ENCODE data around the gene C10orf105. TPM values are rescaled to one million over a fixed set of nuclear protein-coding genes. Genes with fewer than 3 reads are reported as not detected.

Gene C10orf105
- total and polyA plus RNA-seq, 2 donors from 2014 or later = 0.35 TPM; not detected in 1

DNA sequence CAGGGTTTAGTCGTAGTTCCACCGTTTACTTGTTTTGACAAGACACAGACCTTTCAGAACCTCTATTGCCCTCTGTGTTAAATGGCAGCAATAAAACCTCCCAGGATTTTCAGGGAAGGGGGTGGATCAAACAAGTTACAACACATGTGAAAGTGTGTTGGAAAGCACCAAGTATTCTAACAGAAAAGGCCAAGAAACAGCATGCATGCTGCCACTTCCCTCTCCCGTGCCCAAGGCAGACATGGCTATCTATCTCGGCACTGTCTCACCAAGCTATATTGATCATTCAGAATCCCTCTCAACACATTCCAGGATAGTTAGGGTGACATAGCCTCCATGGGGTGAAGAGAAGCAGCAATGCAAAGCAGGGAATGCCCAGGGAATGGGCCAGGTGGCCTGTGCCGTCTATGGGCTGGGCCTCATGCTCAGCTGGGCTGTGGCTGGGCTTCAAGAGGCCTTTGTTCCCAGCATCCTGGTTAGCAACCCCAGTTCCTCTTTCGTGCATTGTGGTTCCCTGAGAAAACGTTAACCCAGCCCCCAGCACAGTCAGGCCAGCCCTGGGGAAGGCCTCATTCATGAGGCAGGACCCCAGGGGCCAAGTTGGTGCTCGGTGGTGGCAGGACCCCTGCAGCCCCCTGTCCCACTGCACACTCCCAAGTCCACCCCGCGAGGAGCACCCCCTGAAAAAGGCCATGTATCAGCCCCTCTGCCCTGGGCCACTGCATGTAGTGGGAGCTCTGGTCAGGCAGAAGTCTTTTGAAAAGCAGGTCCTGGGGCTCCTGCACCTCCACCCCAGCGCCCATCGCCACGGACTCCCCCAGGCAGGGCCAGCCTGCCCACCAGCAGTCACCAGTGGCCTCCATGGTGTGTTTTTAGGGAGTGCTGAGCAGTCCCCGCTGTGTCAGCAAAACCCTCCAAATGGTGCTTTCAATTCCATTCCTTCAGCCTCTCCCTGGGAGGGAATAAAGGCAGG, 28.3 kb upstream of the C10orf105 start:
- intact Hi-C loops (cut with DNase I) = no loop called here
- TF ChIP-seq CTCF (IDR thresholded peaks at IDR 0.05; ENCODE audit: borderline replicate concordance, extremely low read depth, insufficient read depth) = no peak
- FAIRE-seq (no peak), DNase-seq (no peak)
- peaks cover 0 to under 1% (median 0%) of the 10 kb centered on the region in 3 donors for H3K9me3 ChIP-seq (ENCODE audit: control insufficient read depth in 2 of 3, insufficient read depth in 1 of 3, low read length in 3 of 3)
- no peak overlapping the region for H3K4me3 ChIP-seq (ENCODE audit: low read length in 3 of 3)
- H3K4me1 ChIP-seq (ENCODE audit: control insufficient read depth in 2 of 3, insufficient read depth in 2 of 3, low read depth in 1 of 3, low read length in 3 of 3) = peaks cover 0 to 30% (median 10%) of the 10 kb centered on the region in 3 donors
- H3K27me3 ChIP-seq (ENCODE audit: control insufficient read depth, insufficient read depth, low read length) = no peaks in the 10 kb centered on the region
- peak overlapping the region; percentile 24 to 48 for H3K27ac ChIP-seq (ENCODE audit: low read depth in 2 of 2, low read length in 2 of 2)
- H3K9ac ChIP-seq (ENCODE audit: low read length in 3 of 3) = peak overlapping the region in 1 of 3 donors; percentile 28
- peaks cover 0 to 7% (median 0%) of the 10 kb centered on the region in 3 donors for H3K36me3 ChIP-seq (ENCODE audit: control insufficient read depth in 2 of 3, insufficient read depth in 3 of 3, low read length in 3 of 3)

GRCh38 chr10:71747039-71747531, 27.5 kb upstream of the C10orf105 start:
- DNase-seq (peak in 1 of 5 donors; percentile 64), FAIRE-seq (no peak)
- peak overlapping the region in 1 of 2 donors; percentile 24 for H3K27ac ChIP-seq (ENCODE audit: low read depth in 2 of 2, low read length in 2 of 2)
- peaks cover 0 to 30% (median 10%) of the 10 kb centered on the region in 3 donors for H3K4me1 ChIP-seq (ENCODE audit: control insufficient read depth in 2 of 3, insufficient read depth in 2 of 3, low read depth in 1 of 3, low read length in 3 of 3)
- H3K9ac ChIP-seq (ENCODE audit: low read length in 3 of 3) = no peak overlapping the region
- H3K27me3 ChIP-seq (ENCODE audit: control insufficient read depth, insufficient read depth, low read length) = no peaks in the 10 kb centered on the region
- H3K9me3 ChIP-seq (ENCODE audit: control insufficient read depth in 2 of 3, insufficient read depth in 1 of 3, low read length in 3 of 3) = peaks cover 0 to 7% (median 0%) of the 10 kb centered on the region in 3 donors
- H3K36me3 ChIP-seq (ENCODE audit: control insufficient read depth in 2 of 3, insufficient read depth in 3 of 3, low read length in 3 of 3) = peaks cover 0 to 7% (median 0%) of the 10 kb centered on the region in 3 donors
- intact Hi-C loops (cut with DNase I) = no loop called here
- H3K4me3 ChIP-seq (ENCODE audit: low read length in 3 of 3) = no peak overlapping the region
- TF ChIP-seq CTCF (IDR thresholded peaks at IDR 0.05; ENCODE audit: borderline replicate concordance, extremely low read depth, insufficient read depth) = no peak

DNA sequence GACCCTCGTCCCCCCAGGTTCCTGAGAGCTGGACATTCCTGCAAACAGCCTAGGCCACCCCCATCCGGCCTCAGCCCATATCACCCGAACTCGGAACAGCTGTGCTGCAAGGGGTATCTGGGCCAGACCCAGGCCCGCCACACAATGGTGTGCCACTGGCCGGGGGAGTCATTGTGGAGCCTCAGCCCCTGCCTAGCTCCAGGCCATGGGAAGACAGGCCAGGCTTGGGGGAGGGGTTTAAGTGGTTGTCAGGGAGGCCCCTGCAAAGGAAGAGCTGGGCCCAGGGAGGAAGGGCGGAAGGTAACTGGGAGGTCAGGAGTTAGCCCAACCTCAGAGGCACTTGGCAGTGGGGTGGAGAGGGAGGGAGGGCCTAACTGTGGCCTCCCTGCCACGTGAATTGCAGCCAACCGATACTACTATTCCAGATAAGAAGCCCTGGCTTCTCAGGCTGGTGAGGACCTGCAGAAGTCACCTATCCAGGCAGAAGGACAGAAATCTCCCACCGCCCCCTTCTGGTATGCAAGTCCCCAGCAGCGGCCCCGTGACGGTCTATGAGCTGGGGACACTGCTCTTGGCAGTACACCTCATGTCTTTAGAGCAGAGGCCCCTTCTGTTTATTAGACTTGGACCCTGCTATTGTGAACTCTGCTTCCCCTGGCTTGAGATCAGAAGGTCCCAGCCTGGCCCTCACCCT, 26.9 kb upstream of the C10orf105 start:
- Histone ChIP-seq H3K4me3 (ENCODE audit: low read length in 3 of 3) (no peak overlapping the region), H3K27me3 (ENCODE audit: control insufficient read depth, insufficient read depth, low read length) (no peaks in the 10 kb centered on the region), H3K36me3 (ENCODE audit: control insufficient read depth in 2 of 3, insufficient read depth in 3 of 3, low read length in 3 of 3) (peaks cover 0 to 7% (median 0%) of the 10 kb centered on the region in 3 donors), H3K4me1 (ENCODE audit: control insufficient read depth in 2 of 3, insufficient read depth in 2 of 3, low read depth in 1 of 3, low read length in 3 of 3) (peaks cover 0 to 30% (median 10%) of the 10 kb centered on the region in 3 donors), H3K27ac (ENCODE audit: low read depth in 2 of 2, low read length in 2 of 2) (peak overlapping the region in 1 of 2 donors; percentile 32), H3K9ac (ENCODE audit: low read length in 3 of 3) (no peak overlapping the region), H3K9me3 (ENCODE audit: control insufficient read depth in 2 of 3, insufficient read depth in 1 of 3, low read length in 3 of 3) (peaks cover 0 to 7% (median 0%) of the 10 kb centered on the region in 3 donors)
- FAIRE-seq = no peak
- peak in 4 of 5 donors; percentile 36 to 82 (median 58) for DNase-seq
- TF ChIP-seq CTCF (IDR thresholded peaks at IDR 0.05; ENCODE audit: borderline replicate concordance, extremely low read depth, insufficient read depth) = no peak
- intact Hi-C loops (cut with DNase I) = no loop called here
